ENCODE results near the gene PRDM4.

The PRDM4 gene

DNA sequence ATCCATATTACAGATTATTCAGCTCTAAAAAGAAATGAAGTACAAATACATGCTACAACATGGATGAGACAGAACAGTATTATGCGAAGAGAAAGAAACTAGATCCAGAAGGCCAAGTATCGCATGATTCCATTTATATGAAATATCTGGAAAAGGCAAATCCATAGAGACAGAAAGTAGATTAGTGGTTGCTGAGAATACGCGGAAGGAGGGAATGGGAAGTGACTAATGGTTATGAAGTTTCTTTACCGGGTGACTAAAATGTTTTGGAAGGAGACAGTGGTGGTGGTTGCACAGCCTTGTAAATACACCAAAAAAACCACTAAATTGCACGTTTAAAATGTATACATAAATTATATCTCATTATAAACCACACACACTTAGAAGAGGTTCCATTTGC, 12.5 kb downstream of the PRDM4 start:
- Histone ChIP-seq H3K27ac (ENCODE audit: low read length) (no peak overlapping the region), H3K27me3 (ENCODE audit: insufficient read depth, low read length, poor library complexity) (no peaks in the 10 kb centered on the region), H3K9ac (ENCODE audit: low read depth, low read length) (no peak overlapping the region), H3K4me2 (ENCODE audit: insufficient read depth, low read length) (no peak overlapping the region), H3K36me3 (ENCODE audit: insufficient read depth, low read length) (peaks cover 92% of the 10 kb centered on the region), H3K9me3 (ENCODE audit: insufficient read depth, low read length, severe bottlenecking) (no peaks in the 10 kb centered on the region), H3K79me2 (ENCODE audit: insufficient read depth, low read length) (peaks cover 12% of the 10 kb centered on the region; the same call in 1 of the 2 replicates), H2AFZ (ENCODE audit: low read depth, low read length) (no peak overlapping the region), H3K4me1 (ENCODE audit: insufficient read depth, low read length) (0 out of 2 replicates have a peak, but pooled peaks cover 2% of the 10 kb centered on the region), H3K4me3 (ENCODE audit: low read depth in 1 of 2, low read length in 2 of 2) (no peak overlapping the region), H4K20me1 (ENCODE audit: insufficient read depth, low read length) (peaks cover 15% of the 10 kb centered on the region; the same call in 1 of the 2 replicates)
- DNase-seq (no peak), ATAC-seq (ENCODE audit: insufficient read depth, low read depth) (no peak)
- TF ChIP-seq EZH2 (IDR thresholded peaks at IDR 0.05; ENCODE audit: borderline replicate concordance, low read depth, low read length, severe bottlenecking) = no peak
- TF ChIP-seq, protein P1, sequence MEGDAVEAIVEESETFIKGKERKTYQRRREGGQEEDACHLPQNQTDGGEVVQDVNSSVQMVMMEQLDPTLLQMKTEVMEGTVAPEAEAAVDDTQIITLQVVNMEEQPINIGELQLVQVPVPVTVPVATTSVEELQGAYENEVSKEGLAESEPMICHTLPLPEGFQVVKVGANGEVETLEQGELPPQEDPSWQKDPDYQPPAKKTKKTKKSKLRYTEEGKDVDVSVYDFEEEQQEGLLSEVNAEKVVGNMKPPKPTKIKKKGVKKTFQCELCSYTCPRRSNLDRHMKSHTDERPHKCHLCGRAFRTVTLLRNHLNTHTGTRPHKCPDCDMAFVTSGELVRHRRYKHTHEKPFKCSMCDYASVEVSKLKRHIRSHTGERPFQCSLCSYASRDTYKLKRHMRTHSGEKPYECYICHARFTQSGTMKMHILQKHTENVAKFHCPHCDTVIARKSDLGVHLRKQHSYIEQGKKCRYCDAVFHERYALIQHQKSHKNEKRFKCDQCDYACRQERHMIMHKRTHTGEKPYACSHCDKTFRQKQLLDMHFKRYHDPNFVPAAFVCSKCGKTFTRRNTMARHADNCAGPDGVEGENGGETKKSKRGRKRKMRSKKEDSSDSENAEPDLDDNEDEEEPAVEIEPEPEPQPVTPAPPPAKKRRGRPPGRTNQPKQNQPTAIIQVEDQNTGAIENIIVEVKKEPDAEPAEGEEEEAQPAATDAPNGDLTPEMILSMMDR (IDR thresholded peaks at IDR 0.05; ENCODE audit: borderline replicate concordance, extremely low read depth, low read length, poor library complexity, severe bottlenecking) = no peak

GRCh38 chr12:107736914-107737313, 24.0 kb downstream of the PRDM4 start:
- no peaks in the 10 kb centered on the region for H3K79me2 ChIP-seq (ENCODE audit: insufficient read depth, low read length)
- H2AFZ ChIP-seq (ENCODE audit: low read depth, low read length) = no peak overlapping the region
- no peaks in the 10 kb centered on the region for H3K9me3 ChIP-seq (ENCODE audit: insufficient read depth, low read length, severe bottlenecking)
- H3K4me1 ChIP-seq (ENCODE audit: insufficient read depth, low read length) = no peaks in the 10 kb centered on the region
- no peak overlapping the region for H3K9ac ChIP-seq (ENCODE audit: low read depth, low read length)
- no peak overlapping the region for H3K4me3 ChIP-seq (ENCODE audit: low read depth in 1 of 2, low read length in 2 of 2)
- no peaks in the 10 kb centered on the region for H3K27me3 ChIP-seq (ENCODE audit: insufficient read depth, low read length, poor library complexity)
- H4K20me1 ChIP-seq (ENCODE audit: insufficient read depth, low read length) = no peaks in the 10 kb centered on the region
- TF ChIP-seq EZH2 (IDR thresholded peaks at IDR 0.05; ENCODE audit: borderline replicate concordance, low read depth, low read length, severe bottlenecking) = no peak
- TF ChIP-seq, protein P1 (IDR thresholded peaks at IDR 0.05; ENCODE audit: borderline replicate concordance, extremely low read depth, low read length, poor library complexity, severe bottlenecking) = peak; percentile 6
- DNase-seq (no peak), ATAC-seq (ENCODE audit: insufficient read depth, low read depth) (no peak)
- H3K36me3 ChIP-seq (ENCODE audit: insufficient read depth, low read length) = peaks cover 91% of the 10 kb centered on the region
- no peak overlapping the region for H3K27ac ChIP-seq (ENCODE audit: low read length)
- no peak overlapping the region for H3K4me2 ChIP-seq (ENCODE audit: insufficient read depth, low read length)

GRCh38 chr12:107735763-107736162, 25.2 kb downstream of the PRDM4 start:
- peaks cover 80% of the 10 kb centered on the region for H3K36me3 ChIP-seq (ENCODE audit: insufficient read depth, low read length)
- no peaks in the 10 kb centered on the region for H3K9me3 ChIP-seq (ENCODE audit: insufficient read depth, low read length, severe bottlenecking)
- H4K20me1 ChIP-seq (ENCODE audit: insufficient read depth, low read length) = no peaks in the 10 kb centered on the region
- H3K4me1 ChIP-seq (ENCODE audit: insufficient read depth, low read length) = no peaks in the 10 kb centered on the region
- TF ChIP-seq EZH2 (IDR thresholded peaks at IDR 0.05; ENCODE audit: borderline replicate concordance, low read depth, low read length, severe bottlenecking) = no peak
- TF ChIP-seq, protein P1 (IDR thresholded peaks at IDR 0.05; ENCODE audit: borderline replicate concordance, extremely low read depth, low read length, poor library complexity, severe bottlenecking) = no peak
- H3K79me2 ChIP-seq (ENCODE audit: insufficient read depth, low read length) = no peaks in the 10 kb centered on the region
- H3K27ac ChIP-seq (ENCODE audit: low read length) = no peak overlapping the region
- H3K27me3 ChIP-seq (ENCODE audit: insufficient read depth, low read length, poor library complexity) = no peaks in the 10 kb centered on the region
- DNase-seq = no peak
- no peak overlapping the region for H3K4me2 ChIP-seq (ENCODE audit: insufficient read depth, low read length)
- no peak overlapping the region for H3K4me3 ChIP-seq (ENCODE audit: low read depth in 1 of 2, low read length in 2 of 2)
- H2AFZ ChIP-seq (ENCODE audit: low read depth, low read length) = no peak overlapping the region
- no peak overlapping the region for H3K9ac ChIP-seq (ENCODE audit: low read depth, low read length)
- ATAC-seq (ENCODE audit: insufficient read depth, low read depth) = no peak

GRCh38 chr12:107734139-107734538, 26.8 kb downstream of the PRDM4 start:
- Histone ChIP-seq H3K4me3 (ENCODE audit: low read depth in 1 of 2, low read length in 2 of 2) (no peak overlapping the region), H3K4me1 (ENCODE audit: insufficient read depth, low read length) (no peaks in the 10 kb centered on the region), H3K27me3 (ENCODE audit: insufficient read depth, low read length, poor library complexity) (no peaks in the 10 kb centered on the region), H3K9me3 (ENCODE audit: insufficient read depth, low read length, severe bottlenecking) (no peaks in the 10 kb centered on the region), H2AFZ (ENCODE audit: low read depth, low read length) (no peak overlapping the region), H3K36me3 (ENCODE audit: insufficient read depth, low read length) (peaks cover 64% of the 10 kb centered on the region), H3K27ac (ENCODE audit: low read length) (no peak overlapping the region), H3K4me2 (ENCODE audit: insufficient read depth, low read length) (no peak overlapping the region), H4K20me1 (ENCODE audit: insufficient read depth, low read length) (no peaks in the 10 kb centered on the region), H3K79me2 (ENCODE audit: insufficient read depth, low read length) (no peaks in the 10 kb centered on the region), H3K9ac (ENCODE audit: low read depth, low read length) (no peak overlapping the region)
- no peak for TF ChIP-seq EZH2 (IDR thresholded peaks at IDR 0.05; ENCODE audit: borderline replicate concordance, low read depth, low read length, severe bottlenecking)
- TF ChIP-seq, protein P1 (IDR thresholded peaks at IDR 0.05; ENCODE audit: borderline replicate concordance, extremely low read depth, low read length, poor library complexity, severe bottlenecking) = no peak
- no peak for ATAC-seq (ENCODE audit: insufficient read depth, low read depth)
- no peak for DNase-seq

Measured in DND-41 (cell line).